A673 (cell line): ENCODE data around the gene BAIAP2.

Experiments
- CTCF ChIP-seq: fragments of 300-800, 200-600 bp; sonication (generic); conservative IDR thresholded peaks from 2 replicates; pipeline ENCODE4 v1.5.1; 2017; ENCODE audit warnings: low read depth, mild to moderate bottlenecking, antibody characterized with exemption, low read length, moderate library complexity, mixed read lengths
- EZH2 ChIP-seq: fragments of 200-600 bp; sonication (generic); IDR thresholded peaks from 2 replicates; pipeline ENCODE4 v1.6.1; 2017; ENCODE audit warnings: borderline replicate concordance, low read depth, mild to moderate bottlenecking, mixed read lengths, antibody characterized with exemption, low read length; ENCODE audit not compliant: poor library complexity, severe bottlenecking

GRCh38 chr17:81130385-81131361 is 95.7 kb downstream of the BAIAP2 start:
- TF ChIP-seq CTCF (no peak), EZH2 (no peak)
